Measurements from ENCODE around the gene KCNJ15.

DNA sequence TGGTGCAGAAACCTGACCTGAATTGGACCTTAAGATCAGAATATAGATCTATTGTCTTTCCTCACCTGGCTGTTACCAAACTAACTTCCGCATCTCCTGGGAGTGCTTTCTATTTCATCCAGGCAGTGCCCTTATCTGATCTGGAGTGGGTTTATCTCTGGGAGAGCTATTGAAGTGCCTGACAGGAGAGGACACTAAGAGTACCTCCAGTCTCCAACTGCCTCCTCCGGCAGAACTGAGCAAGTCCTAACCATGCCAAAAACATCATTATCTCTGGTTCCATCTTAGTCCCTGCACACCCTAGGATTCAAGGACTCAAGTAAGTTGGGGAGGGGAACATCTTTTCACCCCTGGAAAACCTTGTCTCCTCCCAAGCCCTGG, 12.4 kb upstream of the KCNJ15 start:
- TF ChIP-seq CTCF (IDR thresholded peaks at IDR 0.05; ENCODE audit: insufficient read depth, low read depth, low read length) (no peak), EZH2 (IDR thresholded peaks at IDR 0.05; ENCODE audit: insufficient read depth, low read length) (no peak)

Measured in astrocyte (in vitro differentiated cells and primary cell).